DOHH2 (cell line): ENCODE data around the gene FHOD3.

ENCODE experiments used
- EZH2phosphoT487 ChIP-seq: fragments of 200-600 bp; sonication (generic); IDR thresholded peaks from 2 replicates; pipeline ENCODE4 v1.6.1; 2017; ENCODE audit warnings: borderline replicate concordance, mild to moderate bottlenecking, antibody characterized with exemption, low read length, moderate library complexity, mixed read lengths
- TF ChIP-seq, protein P1 (sequence below): fragments of 200-600 bp; sonication (generic); IDR thresholded peaks from one replicate; pipeline ENCODE4 v1.5.1; 2014; ENCODE audit warnings: antibody characterized with exemption, mild to moderate bottlenecking, low read depth, low read length; ENCODE audit not compliant: poor library complexity, severe bottlenecking

DNA sequence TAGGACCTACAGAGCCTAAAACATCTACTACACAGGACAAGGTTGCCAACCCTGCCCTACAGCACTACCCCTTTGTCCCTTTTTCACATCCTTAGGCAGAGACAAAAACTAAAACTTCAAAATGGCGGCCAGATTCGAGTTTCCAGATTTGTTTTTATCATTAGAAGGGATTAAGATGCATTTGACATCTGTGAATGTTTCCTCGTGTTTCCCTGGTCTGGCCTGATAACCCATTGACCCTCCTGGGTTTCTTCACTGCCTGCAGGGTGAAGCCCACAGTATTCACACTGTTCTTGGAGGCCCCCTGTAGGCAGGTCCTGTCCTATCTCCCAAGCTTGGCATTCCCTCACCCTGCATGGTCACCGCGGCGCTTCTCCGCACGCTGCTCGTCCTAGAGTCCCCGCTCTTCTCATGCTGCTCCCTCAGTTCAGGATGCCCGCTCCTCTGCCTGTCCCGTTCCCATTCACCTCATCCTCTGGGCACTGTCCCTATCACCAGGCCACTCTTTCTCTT, 463.7 kb downstream of the FHOD3 start:
- TF ChIP-seq, protein P1, sequence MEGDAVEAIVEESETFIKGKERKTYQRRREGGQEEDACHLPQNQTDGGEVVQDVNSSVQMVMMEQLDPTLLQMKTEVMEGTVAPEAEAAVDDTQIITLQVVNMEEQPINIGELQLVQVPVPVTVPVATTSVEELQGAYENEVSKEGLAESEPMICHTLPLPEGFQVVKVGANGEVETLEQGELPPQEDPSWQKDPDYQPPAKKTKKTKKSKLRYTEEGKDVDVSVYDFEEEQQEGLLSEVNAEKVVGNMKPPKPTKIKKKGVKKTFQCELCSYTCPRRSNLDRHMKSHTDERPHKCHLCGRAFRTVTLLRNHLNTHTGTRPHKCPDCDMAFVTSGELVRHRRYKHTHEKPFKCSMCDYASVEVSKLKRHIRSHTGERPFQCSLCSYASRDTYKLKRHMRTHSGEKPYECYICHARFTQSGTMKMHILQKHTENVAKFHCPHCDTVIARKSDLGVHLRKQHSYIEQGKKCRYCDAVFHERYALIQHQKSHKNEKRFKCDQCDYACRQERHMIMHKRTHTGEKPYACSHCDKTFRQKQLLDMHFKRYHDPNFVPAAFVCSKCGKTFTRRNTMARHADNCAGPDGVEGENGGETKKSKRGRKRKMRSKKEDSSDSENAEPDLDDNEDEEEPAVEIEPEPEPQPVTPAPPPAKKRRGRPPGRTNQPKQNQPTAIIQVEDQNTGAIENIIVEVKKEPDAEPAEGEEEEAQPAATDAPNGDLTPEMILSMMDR, result peak; percentile 19
- no peak for TF ChIP-seq EZH2phosphoT487
